Endodermal cell (in vitro differentiated cells): ENCODE data around the gene ZNF573. TPM values are rescaled to one million over a fixed set of nuclear protein-coding genes. Genes with fewer than 3 reads are reported as not detected.

Experiments
- DNase-seq: peaks from one replicate; pipeline ENCODE4 v3.0.0-alpha.2; 2017
- H3K27ac ChIP-seq: 2 replicates; pipeline ENCODE4 v1.5.1; 2013; ENCODE audit warnings: mild to moderate bottlenecking, low read depth, low read length, moderate library complexity
- H3K27me3 ChIP-seq: 2 replicates; pipeline ENCODE4 v1.6.1; 2013; ENCODE audit warnings: mild to moderate bottlenecking, low read length, moderate library complexity; ENCODE audit not compliant: insufficient read depth, control insufficient read depth, poor library complexity, severe bottlenecking
- H3K36me3 ChIP-seq: 2 replicates; pipeline ENCODE4 v1.7.0; 2013; ENCODE audit warnings: mild to moderate bottlenecking, low read length, moderate library complexity; ENCODE audit not compliant: control insufficient read depth, insufficient read depth
- H3K4me1 ChIP-seq: one replicate; pipeline ENCODE4 v1.7.0; 2013; ENCODE audit warnings: low read length; ENCODE audit not compliant: control insufficient read depth, insufficient read depth
- H3K4me3 ChIP-seq: 2 replicates; pipeline ENCODE4 v1.5.1; 2013; ENCODE audit warnings: mild to moderate bottlenecking, low read length, moderate library complexity
- H3K9ac ChIP-seq: 2 replicates; pipeline ENCODE4 v1.6.1; 2013; ENCODE audit warnings: mild to moderate bottlenecking, low read length, moderate library complexity; ENCODE audit not compliant: poor library complexity, severe bottlenecking; ENCODE audit errors: extremely low read depth
- H3K9me3 ChIP-seq: 2 replicates; pipeline ENCODE4 v1.6.1; 2013; ENCODE audit warnings: mild to moderate bottlenecking, low read length, moderate library complexity; ENCODE audit not compliant: control insufficient read depth
- H3K27ac Mint-ChIP-seq: 2 replicates; pipeline ENCODE4 v1.8.0; 2020; ENCODE audit warnings: mixed read lengths
- H3K27me3 Mint-ChIP-seq: 2 replicates; pipeline ENCODE4 v1.8.0; 2021; ENCODE audit warnings: mild to moderate bottlenecking, mixed read lengths; ENCODE audit not compliant: insufficient read depth
- H3K36me3 Mint-ChIP-seq: 2 replicates; pipeline ENCODE4 v1.8.0; 2020; ENCODE audit warnings: low read depth, mixed read lengths
- H3K4me1 Mint-ChIP-seq: 2 replicates; pipeline ENCODE4 v1.8.0; 2020; ENCODE audit warnings: mixed read lengths
- H3K4me3 Mint-ChIP-seq: 2 replicates; pipeline ENCODE4 v1.8.0; 2020; ENCODE audit warnings: mild to moderate bottlenecking, moderate library complexity, mixed read lengths
- H3K9me3 Mint-ChIP-seq: 2 replicates; pipeline ENCODE4 v1.8.0; 2020; ENCODE audit warnings: mild to moderate bottlenecking, mixed read lengths
- WGBS, 2 experiments: methylation state at CpG; one replicate each; pipeline versions ENCODE4 v1.1.5 to v1.1.7; 2013; ENCODE audit warnings: missing lambda C conversion rate in 2 of 2, mixed read lengths in 1 of 2; ENCODE audit not compliant: insufficient coverage in 1 of 2, insufficient read length in 1 of 2; 5-methylcytosine and 5-hydroxymethylcytosine counted together
- total RNA-seq, 2 donors: library from RNA; stranded (reverse); fragmentation: NEBNext Ultra II Directional in 1 of 2; extraction: Animal tissue kit (Norgen Biotek cat#: 25700) in 1 of 2; gene quantifications; 2 replicates in 1 of 2; 3 replicates in 1 of 2; pipeline ENCODE4 v1.2.1, GENCODE V29; 2021
- TF ChIP-seq, protein P1 (sequence below): fragments of 200-600 bp; sonication (generic); conservative IDR thresholded peaks from 2 replicates; pipeline ENCODE4 v1.5.0; 2021; ENCODE audit warnings: antibody characterized with exemption, mild to moderate bottlenecking

Gene ZNF573
- total RNA-seq, 2 donors from 2014 or later: 11.1 to 14.0 TPM

DNA sequence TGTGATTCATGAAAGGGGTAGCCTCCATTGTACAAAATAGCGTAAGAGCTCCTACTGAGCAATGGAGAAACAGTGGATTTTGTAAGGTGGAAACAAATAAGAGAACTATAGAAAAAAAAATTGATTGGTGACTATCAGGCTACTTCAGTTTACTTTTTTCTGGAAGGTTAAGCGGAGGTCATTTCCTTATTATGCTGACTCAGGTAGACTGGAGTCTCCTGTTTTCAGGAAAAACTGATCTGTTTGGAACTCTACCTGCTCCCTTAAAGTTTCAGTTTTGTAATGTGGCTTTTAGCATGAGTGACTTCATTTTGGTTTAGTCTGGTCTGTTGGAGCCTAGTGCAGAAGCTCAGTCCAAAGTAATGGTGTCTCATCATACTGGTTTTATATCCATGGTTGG, 63.2 kb downstream of the ZNF573 start:
- H3K27me3 Mint-ChIP-seq: no peaks in the 10 kb centered on the region
- H3K4me1 ChIP-seq: no peaks in the 10 kb centered on the region
- H3K9me3 Mint-ChIP-seq: peaks cover 2% of the 10 kb centered on the region
- TF ChIP-seq, protein P1, sequence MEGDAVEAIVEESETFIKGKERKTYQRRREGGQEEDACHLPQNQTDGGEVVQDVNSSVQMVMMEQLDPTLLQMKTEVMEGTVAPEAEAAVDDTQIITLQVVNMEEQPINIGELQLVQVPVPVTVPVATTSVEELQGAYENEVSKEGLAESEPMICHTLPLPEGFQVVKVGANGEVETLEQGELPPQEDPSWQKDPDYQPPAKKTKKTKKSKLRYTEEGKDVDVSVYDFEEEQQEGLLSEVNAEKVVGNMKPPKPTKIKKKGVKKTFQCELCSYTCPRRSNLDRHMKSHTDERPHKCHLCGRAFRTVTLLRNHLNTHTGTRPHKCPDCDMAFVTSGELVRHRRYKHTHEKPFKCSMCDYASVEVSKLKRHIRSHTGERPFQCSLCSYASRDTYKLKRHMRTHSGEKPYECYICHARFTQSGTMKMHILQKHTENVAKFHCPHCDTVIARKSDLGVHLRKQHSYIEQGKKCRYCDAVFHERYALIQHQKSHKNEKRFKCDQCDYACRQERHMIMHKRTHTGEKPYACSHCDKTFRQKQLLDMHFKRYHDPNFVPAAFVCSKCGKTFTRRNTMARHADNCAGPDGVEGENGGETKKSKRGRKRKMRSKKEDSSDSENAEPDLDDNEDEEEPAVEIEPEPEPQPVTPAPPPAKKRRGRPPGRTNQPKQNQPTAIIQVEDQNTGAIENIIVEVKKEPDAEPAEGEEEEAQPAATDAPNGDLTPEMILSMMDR: no peak
- H3K27ac ChIP-seq: no peak overlapping the region
- no peak overlapping the region for H3K4me3 Mint-ChIP-seq
- no peak overlapping the region for H3K4me3 ChIP-seq
- no peak overlapping the region for H3K9ac ChIP-seq
- peaks cover 20% of the 10 kb centered on the region for H3K36me3 ChIP-seq
- DNase-seq: no peak
- peaks cover 16% of the 10 kb centered on the region for H3K4me1 Mint-ChIP-seq
- WGBS, 2 experiments: 92 to 100% methylated on average over 2 of the region's 2 CpGs
- peaks cover 10% of the 10 kb centered on the region for H3K9me3 ChIP-seq
- no peaks in the 10 kb centered on the region for H3K27me3 ChIP-seq
- H3K27ac Mint-ChIP-seq: no peak overlapping the region
- peaks cover 47% of the 10 kb centered on the region for H3K36me3 Mint-ChIP-seq

DNA sequence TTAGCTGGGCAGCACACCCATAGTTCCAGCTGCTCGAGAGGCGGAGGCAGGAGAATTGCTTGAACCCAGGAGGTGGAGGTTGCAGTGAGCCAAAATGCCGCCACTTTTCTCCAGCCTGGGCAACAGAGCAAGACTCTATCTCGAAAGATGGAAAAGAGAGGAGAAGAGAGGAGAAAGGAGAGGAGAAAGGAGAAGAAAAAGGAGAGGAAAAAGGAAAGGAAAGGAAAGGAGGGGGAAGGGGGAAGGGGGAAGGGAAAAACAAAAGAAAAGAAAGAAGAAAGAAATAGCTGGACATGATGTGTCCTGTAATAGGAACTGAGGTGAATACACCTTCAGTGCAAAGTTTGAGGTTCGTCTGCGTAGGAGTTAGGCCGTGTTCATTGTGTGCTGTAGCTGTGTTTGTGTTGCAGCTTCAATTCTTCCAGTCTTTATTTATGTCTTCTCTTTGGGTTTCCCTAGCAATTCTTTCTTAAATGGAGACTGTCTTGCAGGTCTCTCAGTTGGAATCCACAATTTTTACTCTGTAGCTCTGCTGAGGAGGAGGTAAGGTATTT, 73.3 kb downstream of the ZNF573 start:
- H3K4me3 ChIP-seq: no peak overlapping the region
- H3K9me3 ChIP-seq: peaks cover 51% of the 10 kb centered on the region
- H3K9me3 Mint-ChIP-seq: peaks cover 5% of the 10 kb centered on the region
- no peaks in the 10 kb centered on the region for H3K27me3 Mint-ChIP-seq
- H3K36me3 Mint-ChIP-seq: peaks cover 82% of the 10 kb centered on the region
- H3K9ac ChIP-seq: no peak overlapping the region
- no peaks in the 10 kb centered on the region for H3K27me3 ChIP-seq
- H3K4me1 ChIP-seq: no peaks in the 10 kb centered on the region
- WGBS, 2 experiments: 93 to 100% methylated on average over 3 to 7 of the region's 7 CpGs
- H3K36me3 ChIP-seq: peaks cover 67% of the 10 kb centered on the region
- H3K4me3 Mint-ChIP-seq: no peak overlapping the region
- peak overlapping the region; percentile 75 for H3K27ac Mint-ChIP-seq
- no peak overlapping the region for H3K27ac ChIP-seq
- TF ChIP-seq, protein P1: no peak
- H3K4me1 Mint-ChIP-seq: peaks cover 2% of the 10 kb centered on the region
- no peak for DNase-seq

DNA sequence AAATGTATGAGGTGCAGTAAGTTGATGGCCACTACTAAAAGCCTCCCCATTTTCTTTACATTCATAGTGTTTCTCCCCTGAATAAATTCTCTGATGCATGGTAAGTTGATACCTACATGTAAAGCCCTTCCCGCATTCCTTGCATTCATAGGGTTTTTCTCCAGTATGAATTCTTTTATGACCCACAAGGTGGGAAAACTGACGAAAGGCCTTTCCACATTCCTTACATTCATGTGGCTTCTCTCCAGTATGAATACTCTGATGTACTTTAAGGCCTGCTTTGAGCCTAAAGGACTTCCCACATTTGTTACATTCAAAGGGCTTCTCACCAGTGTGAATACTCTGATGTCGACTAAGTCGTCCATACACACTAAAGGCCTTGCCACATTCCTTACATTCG, 80.3 kb downstream of the ZNF573 start:
- peaks cover 40% of the 10 kb centered on the region for H3K9me3 ChIP-seq
- peaks cover 16% of the 10 kb centered on the region for H3K27me3 Mint-ChIP-seq
- peaks cover 21% of the 10 kb centered on the region for H3K9me3 Mint-ChIP-seq
- H3K4me3 Mint-ChIP-seq: no peak overlapping the region
- peaks cover 66% of the 10 kb centered on the region for H3K36me3 Mint-ChIP-seq
- no peaks in the 10 kb centered on the region for H3K27me3 ChIP-seq
- peaks cover 45% of the 10 kb centered on the region for H3K36me3 ChIP-seq
- no peak overlapping the region for H3K9ac ChIP-seq
- no peak for DNase-seq
- TF ChIP-seq, protein P1: no peak
- H3K27ac ChIP-seq: no peak overlapping the region
- H3K4me1 Mint-ChIP-seq: peaks cover 1% of the 10 kb centered on the region
- H3K4me3 ChIP-seq: no peak overlapping the region
- no peak overlapping the region for H3K27ac Mint-ChIP-seq
- WGBS, 2 experiments: 86 to 96% methylated on average over 2 to 5 of the region's 5 CpGs
- H3K4me1 ChIP-seq: no peaks in the 10 kb centered on the region
